ENCODE results near the gene EEF1AKMT4.

- TF ChIP-seq REST (IDR thresholded peaks at IDR 0.05; ENCODE audit: insufficient read depth in 1 of 2, low read depth in 2 of 2, low read length in 1 of 2), result no peak
- TF ChIP-seq CTCF (IDR thresholded peaks at IDR 0.05), result no peak
- no peak for TF ChIP-seq POLR2AphosphoS5 (IDR thresholded peaks at IDR 0.05; ENCODE audit: low read depth, low read length)
Measured at GRCh38 chr3:184295771-184296170, 46.3 kb downstream of the EEF1AKMT4 start.
